Stimulated activated CD8-positive, alpha-beta memory T cell treated with anti-CD3 and anti-CD28 coated beads, Interleukin-15, amount 100 ng/mL, for 4 hours (primary cell): ENCODE results near the gene GARS1.
"Not testable (repeated sequence)": the region's sequence is repeated elsewhere in the genome, so short reads cannot be mapped to it uniquely, and the experiment has no call there.

Experiments used
- DNase-seq, 2 donors: peaks; one replicate each; pipeline ENCODE4 v3.0.0-alpha.2; 2020; ENCODE audit warnings: low read depth in 2 of 2

Gene GARS1

DNA sequence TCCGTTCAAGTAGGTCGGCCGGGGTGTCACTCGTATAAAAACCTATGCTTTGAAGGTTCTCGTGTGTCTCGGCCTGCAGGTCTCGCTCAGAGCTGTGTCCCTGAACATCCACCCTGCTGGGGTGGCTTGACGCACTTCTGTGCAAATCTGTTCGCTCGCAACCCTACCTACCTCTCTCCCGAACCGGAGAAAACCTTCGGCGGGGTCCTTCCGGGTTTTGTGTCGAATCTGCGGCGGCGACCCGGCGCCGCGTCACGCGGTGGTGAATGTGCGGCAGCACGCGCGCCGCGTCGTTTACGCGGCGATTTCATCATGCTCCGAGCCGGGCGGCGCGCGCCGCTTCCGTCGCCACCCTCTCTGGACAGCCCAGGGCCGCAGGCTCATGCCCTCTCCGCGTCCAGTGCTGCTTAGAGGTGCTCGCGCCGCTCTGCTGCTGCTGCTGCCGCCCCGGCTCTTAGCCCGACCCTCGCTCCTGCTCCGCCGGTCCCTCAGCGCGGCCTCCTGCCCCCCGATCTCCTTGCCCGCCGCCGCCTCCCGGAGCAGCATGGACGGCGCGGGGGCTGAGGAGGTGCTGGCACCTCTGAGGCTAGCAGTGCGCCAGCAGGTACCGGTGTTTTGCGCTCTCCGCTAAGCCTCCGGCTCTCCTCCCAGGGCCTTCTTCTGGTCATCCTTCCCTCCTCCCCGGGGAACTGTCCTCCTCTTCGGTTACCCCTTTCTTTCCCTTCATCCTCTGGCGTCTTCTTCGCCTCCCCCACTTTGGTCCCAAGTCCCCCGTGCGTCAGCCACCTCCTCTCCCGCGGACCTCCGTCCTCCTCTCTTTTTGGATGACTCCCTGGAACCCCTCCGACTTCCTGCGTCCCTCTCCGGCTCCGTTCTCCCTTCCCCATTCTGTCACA lies at the start of gene GARS1:
Gene GARS1 (plus strand): TSS at position 339 of the 896 bp plus-strand sequence. CDS start 44 bp downstream, at position 383.
- peak; percentile 75 to 82 for DNase-seq

DNA sequence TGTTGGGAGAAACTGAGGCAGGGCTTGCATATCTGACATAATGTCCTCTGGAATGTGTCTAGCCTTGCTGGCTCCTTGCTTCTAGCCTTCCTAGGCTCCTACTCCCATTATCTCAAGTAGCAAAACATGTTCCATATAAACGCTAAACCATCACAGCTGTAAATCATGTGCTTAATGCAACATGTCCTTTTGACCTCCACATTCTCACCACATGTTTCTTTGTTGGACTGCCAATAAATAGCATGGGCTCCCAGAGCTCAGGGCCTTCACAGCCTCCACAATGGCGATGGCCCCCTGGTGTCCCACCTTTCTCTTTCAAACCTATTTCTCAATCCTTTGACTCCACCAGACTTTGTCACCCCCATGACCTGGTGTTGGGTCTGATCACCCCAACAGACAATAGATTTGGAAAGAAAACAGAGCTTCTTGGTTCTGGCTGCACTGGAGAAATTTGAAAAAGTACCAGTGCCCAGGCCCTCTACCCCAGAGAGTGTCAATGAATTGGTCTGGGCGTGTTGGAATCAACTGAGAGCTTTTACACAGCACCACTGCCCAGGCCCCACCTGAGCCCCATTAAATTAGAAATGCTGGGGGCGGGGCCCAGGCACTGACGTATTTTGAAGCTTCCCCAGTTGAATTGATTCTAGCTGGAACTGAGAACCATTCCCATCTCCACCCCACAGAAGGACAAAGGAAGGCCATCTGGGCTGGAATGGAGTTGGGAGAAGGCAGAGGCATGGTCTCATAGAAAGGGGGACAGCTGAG lies 48.7 kb upstream of the GARS1 start:
- no peak for DNase-seq

GRCh38 chr7:30546596-30546995 lies 48.1 kb upstream of the GARS1 start:
- DNase-seq = no peak

GRCh38 chr7:30548845-30549244 lies 45.8 kb upstream of the GARS1 start:
- no peak for DNase-seq

GRCh38 chr7:30549931-30550493 lies 44.7 kb upstream of the GARS1 start:
- DNase-seq = no peak

- no peak for DNase-seq
Observed at GRCh38 chr7:30552330-30552729, 42.3 kb upstream of the GARS1 start.

- DNase-seq = no peak
Observed at GRCh38 chr7:30553141-30553540, 41.5 kb upstream of the GARS1 start.

DNA sequence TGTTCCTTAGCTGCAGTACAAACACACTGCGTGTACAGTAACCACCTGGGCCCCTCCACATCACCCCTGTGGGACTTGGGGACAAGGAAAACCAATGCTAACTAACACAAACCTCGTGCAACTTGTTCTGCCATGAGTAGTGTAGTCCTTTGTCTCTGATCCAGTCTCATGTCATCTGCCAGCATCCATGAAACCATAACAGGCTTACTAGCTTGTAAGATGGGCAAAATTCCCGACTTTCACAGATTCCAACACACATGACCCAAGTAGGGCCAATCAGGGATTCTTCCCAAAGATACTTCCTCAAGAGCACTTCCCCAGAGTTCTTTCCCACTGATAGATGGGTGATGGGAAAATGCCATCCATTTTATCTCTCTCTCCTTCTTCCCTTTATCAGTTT lies 41.1 kb upstream of the GARS1 start:
- no peak for DNase-seq

- DNase-seq = no peak
Observed at GRCh38 chr7:30555525-30555924, 39.2 kb upstream of the GARS1 start.

- no peak for DNase-seq
Observed at GRCh38 chr7:30556840-30557239, 37.8 kb upstream of the GARS1 start.

DNA sequence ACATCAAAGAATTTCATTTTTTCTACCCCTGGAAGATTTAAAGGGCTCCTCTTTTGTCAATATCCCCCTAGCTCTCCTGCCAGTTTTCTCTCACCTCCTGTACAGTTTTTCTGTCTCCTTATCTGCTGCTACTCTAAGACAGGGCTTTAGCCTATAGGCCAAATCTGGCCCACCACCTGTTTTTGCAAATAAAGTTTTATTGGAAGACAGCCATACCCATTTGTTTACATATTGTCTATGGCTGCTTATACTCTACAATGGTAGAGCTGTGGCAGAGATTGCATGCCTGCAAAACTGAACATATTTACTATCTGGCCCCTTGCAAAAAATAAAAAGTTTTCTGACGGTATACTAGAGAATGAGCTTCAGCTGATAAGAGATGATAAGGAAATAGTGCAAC lies 37.4 kb upstream of the GARS1 start:
- DNase-seq = no peak

GRCh38 chr7:30559611-30560010 lies 35.1 kb upstream of the GARS1 start:
- DNase-seq = no peak

DNA sequence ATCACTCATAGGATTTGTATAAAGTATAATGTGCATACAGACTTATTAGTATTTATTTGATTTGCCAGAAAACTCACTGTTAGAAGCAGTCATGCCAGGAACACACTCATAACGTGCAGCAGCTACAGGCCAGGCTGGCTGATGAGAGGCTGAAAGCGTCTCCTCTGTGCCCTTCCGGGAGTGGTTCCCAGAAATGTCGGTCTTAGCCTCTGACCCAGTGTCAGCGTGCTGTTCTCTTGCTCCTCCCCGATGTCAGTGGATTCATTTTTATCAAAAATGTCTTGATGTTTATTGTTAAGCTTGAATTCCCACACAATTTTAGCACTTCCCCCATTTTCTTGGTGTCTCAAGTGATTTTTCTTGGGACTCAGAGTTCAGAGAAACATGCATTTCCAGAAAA lies 33.3 kb upstream of the GARS1 start:
- DNase-seq = no peak

DNA sequence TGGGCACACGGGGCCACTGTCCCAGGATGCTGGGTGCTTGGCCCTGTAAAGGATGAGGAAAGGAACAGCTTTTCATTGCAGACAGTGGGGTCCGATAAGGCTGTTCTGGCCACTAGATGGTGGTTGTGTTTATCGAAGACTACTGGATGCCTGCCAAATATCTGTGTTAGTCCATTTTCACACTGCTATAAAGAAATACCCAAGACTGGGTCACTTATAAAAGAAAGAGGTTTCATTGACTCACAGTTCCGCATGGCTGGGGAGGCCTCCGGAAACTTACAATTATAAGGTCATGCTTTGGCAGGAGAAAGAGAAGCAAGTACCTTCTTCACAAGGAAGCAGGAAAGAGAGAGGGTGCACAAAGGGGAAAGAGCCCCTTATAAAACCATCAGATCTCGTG lies 32.2 kb upstream of the GARS1 start:
- DNase-seq = no peak

- DNase-seq = no peak
Observed at GRCh38 chr7:30562909-30563308, 31.8 kb upstream of the GARS1 start.

DNA sequence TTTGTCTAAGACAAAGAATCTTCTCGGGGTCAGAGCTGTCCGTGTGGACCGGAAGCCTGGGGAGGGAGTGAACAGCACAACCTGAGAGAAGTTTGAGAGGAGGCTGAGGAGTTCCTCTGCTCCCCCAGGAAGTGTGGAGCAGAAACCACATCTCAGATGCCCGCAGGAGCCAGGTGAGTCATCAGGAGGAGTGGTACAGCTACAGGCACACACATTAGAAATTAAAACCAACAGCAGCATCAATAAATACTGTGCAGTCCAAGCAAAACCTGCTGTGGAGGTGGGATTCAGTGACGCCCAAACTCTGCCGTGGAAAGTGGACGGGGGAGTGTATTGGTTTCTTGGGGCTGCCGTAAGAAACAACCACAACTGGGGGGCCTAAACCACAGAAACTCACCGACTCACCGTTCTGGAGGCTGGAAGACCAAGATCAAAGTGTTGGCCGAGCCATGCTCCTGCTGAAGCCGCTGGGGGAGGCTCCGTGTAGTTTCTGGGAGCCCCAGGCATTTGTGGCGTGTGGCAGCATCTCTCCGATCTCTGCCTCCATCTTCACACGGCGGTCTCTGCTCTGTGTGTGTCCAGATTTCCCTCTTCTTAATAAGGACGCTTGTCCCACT lies 31.2 kb upstream of the GARS1 start:
- no peak for DNase-seq

- peak; percentile 40 to 56 for DNase-seq
Observed at GRCh38 chr7:30564243-30564892, 30.3 kb upstream of the GARS1 start.

DNA sequence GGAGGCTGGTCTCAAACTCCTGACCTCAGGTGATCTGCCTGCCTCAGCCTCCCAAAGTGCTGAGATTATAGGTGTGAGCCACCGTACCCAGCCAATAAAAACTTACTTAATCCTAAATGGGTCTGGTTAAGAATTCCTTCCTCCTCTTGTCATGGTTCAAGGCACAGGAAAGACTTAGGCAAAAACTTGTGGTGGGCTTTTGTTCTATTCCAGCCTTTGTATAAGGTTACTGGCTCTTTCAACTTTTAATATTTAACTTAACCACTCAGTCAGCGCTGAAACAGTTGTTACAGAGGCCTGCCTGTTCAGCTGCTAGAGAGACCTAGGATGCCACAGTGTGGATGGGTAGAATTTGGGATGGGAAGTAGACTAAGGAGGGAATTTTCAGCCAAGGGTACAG lies 28.1 kb upstream of the GARS1 start:
- DNase-seq = no peak

- DNase-seq = no peak
Observed at GRCh38 chr7:30567081-30567480, 27.6 kb upstream of the GARS1 start.

- DNase-seq = not testable (repeated sequence)
Observed at GRCh38 chr7:30570238-30570637, 24.4 kb upstream of the GARS1 start.

DNA sequence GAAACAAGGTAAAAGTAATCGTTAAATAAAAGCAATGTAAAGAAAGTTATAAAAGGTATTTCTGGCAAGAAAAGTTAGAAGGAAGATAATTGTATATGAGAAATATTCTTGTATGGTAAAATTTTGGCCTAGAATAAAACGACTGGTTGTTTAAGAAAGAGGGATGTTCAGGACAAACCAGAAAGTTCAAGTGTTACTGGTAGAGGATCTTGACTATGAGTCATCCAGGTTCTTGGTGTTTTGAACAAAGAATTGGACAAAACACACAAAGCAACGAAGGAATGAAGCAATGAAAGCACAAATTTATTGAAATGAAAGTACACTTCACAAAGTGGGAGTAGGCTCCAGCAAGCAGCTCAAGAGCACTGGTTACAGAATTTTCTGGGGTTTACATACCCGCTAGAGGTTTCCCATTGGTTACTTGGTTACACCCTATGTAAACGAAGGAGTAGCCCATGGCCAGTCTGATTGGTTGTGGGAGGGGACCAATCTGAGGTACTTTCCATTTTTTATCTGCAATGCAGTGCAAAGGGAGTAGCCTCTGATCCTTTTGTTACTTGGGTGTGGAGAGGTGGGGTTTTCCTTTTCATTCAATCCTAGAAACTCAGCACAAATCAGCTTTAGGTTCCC lies 22.4 kb upstream of the GARS1 start:
- no peak for DNase-seq
